Measurements from ENCODE around the gene PRR12.

The PRR12 gene

GRCh38 chr19:49559443-49559842, 31.5 kb upstream of the PRR12 start:
- H3K4me2 ChIP-seq (ENCODE audit: low read depth, low read length): no peak overlapping the region
- TF ChIP-seq EZH2 (optimal IDR thresholded peaks at IDR 0.05; ENCODE audit: low read depth, low read length): no peak
- TF ChIP-seq EZH2phosphoT487 (IDR thresholded peaks at IDR 0.05; ENCODE audit: low read length): no peak
- no peak for TF ChIP-seq CTCF (IDR thresholded peaks at IDR 0.05; ENCODE audit: low read length)
- H3K27me3 ChIP-seq (replicated peaks; ENCODE audit: insufficient read depth, low read length): no peaks in the 10 kb centered on the region
- H3F3A ChIP-seq (ENCODE audit: insufficient read depth, low read length): no peaks in the 10 kb centered on the region
- no peak overlapping the region for H3K4me3 ChIP-seq (ENCODE audit: low read length)
- H3K9ac ChIP-seq (ENCODE audit: low read length): no peak overlapping the region
- H3K4me1 ChIP-seq (ENCODE audit: low read length): no peaks in the 10 kb centered on the region
- H2AFZ ChIP-seq (ENCODE audit: low read length): no peak overlapping the region
- H3K9me2 ChIP-seq (replicated peaks; ENCODE audit: insufficient read depth, low read length): no peaks in the 10 kb centered on the region
- H3K9me3 ChIP-seq (replicated peaks; ENCODE audit: insufficient read depth, low read length): no peaks in the 10 kb centered on the region
- H3K79me2 ChIP-seq (ENCODE audit: low read length): peaks cover 5% of the 10 kb centered on the region; the same call in 1 of the 2 replicates
- H3K36me3 ChIP-seq (replicated peaks; ENCODE audit: insufficient read depth, low read length): no peaks in the 10 kb centered on the region
- no peak for DNase-seq
- H3K27ac ChIP-seq (ENCODE audit: low read length): no peak overlapping the region
- no peaks in the 10 kb centered on the region for H4K20me1 ChIP-seq (ENCODE audit: insufficient read depth, low read length)

- Histone ChIP-seq H3K4me1 (ENCODE audit: low read length) (no peaks in the 10 kb centered on the region), H3K4me2 (ENCODE audit: low read depth, low read length) (no peak overlapping the region), H3K4me3 (ENCODE audit: low read length) (no peak overlapping the region), H3K9ac (ENCODE audit: low read length) (no peak overlapping the region), H3K27me3 (replicated peaks; ENCODE audit: insufficient read depth, low read length) (no peaks in the 10 kb centered on the region), H3K79me2 (ENCODE audit: low read length) (peaks cover 10% of the 10 kb centered on the region; the same call in 1 of the 2 replicates), H2AFZ (ENCODE audit: low read length) (no peak overlapping the region), H4K20me1 (ENCODE audit: insufficient read depth, low read length) (no peaks in the 10 kb centered on the region), H3F3A (ENCODE audit: insufficient read depth, low read length) (no peaks in the 10 kb centered on the region), H3K36me3 (replicated peaks; ENCODE audit: insufficient read depth, low read length) (no peaks in the 10 kb centered on the region), H3K9me2 (replicated peaks; ENCODE audit: insufficient read depth, low read length) (no peaks in the 10 kb centered on the region), H3K27ac (ENCODE audit: low read length) (no peak overlapping the region), H3K9me3 (replicated peaks; ENCODE audit: insufficient read depth, low read length) (no peaks in the 10 kb centered on the region)
- no peak for DNase-seq
- TF ChIP-seq EZH2phosphoT487 (IDR thresholded peaks at IDR 0.05; ENCODE audit: low read length): no peak
- no peak for TF ChIP-seq EZH2 (optimal IDR thresholded peaks at IDR 0.05; ENCODE audit: low read depth, low read length)
- TF ChIP-seq CTCF (IDR thresholded peaks at IDR 0.05; ENCODE audit: low read length): no peak
Measured at GRCh38 chr19:49559928-49560327, 31.1 kb upstream of the PRR12 start.

- Histone ChIP-seq H3K4me3 (ENCODE audit: low read length) (no peak overlapping the region), H2AFZ (ENCODE audit: low read length) (no peak overlapping the region), H3K27ac (ENCODE audit: low read length) (no peak overlapping the region), H3K9me2 (replicated peaks; ENCODE audit: insufficient read depth, low read length) (no peaks in the 10 kb centered on the region), H3K79me2 (ENCODE audit: low read length) (peaks cover 10% of the 10 kb centered on the region; the same call in 1 of the 2 replicates), H3F3A (ENCODE audit: insufficient read depth, low read length) (no peaks in the 10 kb centered on the region), H3K27me3 (replicated peaks; ENCODE audit: insufficient read depth, low read length) (no peaks in the 10 kb centered on the region), H3K9ac (ENCODE audit: low read length) (no peak overlapping the region), H3K36me3 (replicated peaks; ENCODE audit: insufficient read depth, low read length) (no peaks in the 10 kb centered on the region), H4K20me1 (ENCODE audit: insufficient read depth, low read length) (no peaks in the 10 kb centered on the region), H3K4me2 (ENCODE audit: low read depth, low read length) (no peak overlapping the region), H3K9me3 (replicated peaks; ENCODE audit: insufficient read depth, low read length) (no peaks in the 10 kb centered on the region), H3K4me1 (ENCODE audit: low read length) (no peaks in the 10 kb centered on the region)
- no peak for TF ChIP-seq EZH2phosphoT487 (IDR thresholded peaks at IDR 0.05; ENCODE audit: low read length)
- TF ChIP-seq EZH2 (optimal IDR thresholded peaks at IDR 0.05; ENCODE audit: low read depth, low read length): no peak
- no peak for TF ChIP-seq CTCF (IDR thresholded peaks at IDR 0.05; ENCODE audit: low read length)
- no peak for DNase-seq
Measured at GRCh38 chr19:49560358-49560900, 30.6 kb upstream of the PRR12 start.
